HG03439 (cell line): ENCODE results near the gene WNT9B.
"Not testable (repeated sequence)": the region's sequence is repeated elsewhere in the genome, so short reads cannot be mapped to it uniquely, and the experiment has no call there.

Experiments used
- ATAC-seq: cut with Tn5 transposase; IDR thresholded peaks from one replicate; pipeline ENCODE4 v1.9.1; 2021; ENCODE audit warnings: mild to moderate bottlenecking, moderate library complexity; ENCODE audit not compliant: unreplicated experiment

The WNT9B gene

DNA sequence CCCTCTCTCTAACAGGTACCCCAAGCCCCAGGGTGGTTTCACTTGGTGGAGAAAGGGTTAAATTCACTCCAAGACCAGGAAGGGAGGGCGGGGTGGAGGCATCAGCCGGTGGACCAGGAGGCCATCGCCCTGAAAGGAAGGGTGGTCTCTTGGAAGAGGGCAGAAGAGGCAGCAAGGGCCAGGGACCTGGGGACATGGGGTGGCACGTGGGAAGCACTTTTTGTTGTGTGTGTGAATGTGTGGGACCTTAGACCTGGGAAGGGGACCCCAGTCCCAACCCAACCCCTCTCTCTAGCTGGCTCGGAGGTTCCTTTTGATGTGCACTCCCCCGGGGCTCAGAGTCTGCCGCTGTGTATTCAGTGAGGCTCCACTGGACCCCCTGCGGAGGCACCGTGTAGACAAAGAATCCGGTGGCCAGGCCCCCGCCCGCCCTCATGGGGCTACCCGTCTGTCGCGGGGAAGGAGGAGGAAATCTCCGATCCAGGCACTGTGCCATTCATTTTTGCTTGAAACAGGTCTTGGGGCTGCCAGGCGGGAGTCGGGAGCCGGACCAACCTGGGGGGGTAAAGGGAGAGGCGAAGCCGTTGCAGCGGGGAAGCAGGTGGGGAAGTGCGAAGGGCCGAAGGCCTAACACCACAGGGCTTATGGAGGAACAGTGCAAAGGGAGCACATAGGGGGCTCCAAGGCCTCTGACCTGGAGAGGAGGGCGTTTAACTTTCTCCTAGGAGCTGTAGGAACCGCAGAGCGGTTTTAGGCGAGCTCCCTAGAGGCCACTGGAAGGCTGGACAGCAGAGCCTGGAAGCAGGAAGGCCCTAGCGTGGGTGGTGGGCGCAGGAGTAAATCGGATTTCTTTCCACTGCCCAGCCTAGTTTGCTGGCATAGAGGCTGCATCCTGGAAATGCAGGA is 29.6 kb upstream of the WNT9B start:
- no peak for ATAC-seq

GRCh38 chr17:46822388-46822921 is 28.9 kb upstream of the WNT9B start:
- ATAC-seq: no peak

DNA sequence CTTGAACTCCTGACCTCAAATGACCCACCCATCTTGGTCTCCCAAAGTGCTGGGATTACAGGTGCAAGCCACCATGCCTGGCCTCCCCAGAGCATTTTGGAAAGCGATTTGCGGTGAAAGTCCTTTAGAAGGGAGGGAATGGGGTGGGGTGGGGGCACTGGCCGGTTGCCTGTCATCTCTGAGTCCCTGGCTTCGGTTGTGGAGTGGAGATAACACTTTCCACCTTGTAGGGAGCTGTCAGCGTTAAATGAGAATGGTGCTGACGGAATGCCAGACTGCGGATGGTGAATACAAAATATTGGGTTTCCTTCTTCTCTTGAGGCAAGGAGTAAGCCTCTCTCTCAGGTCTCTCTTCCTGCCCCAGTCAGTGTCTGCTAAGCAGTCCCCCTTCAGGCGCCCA is 27.7 kb upstream of the WNT9B start:
- ATAC-seq: no peak

- ATAC-seq: no peak
These were observed 25.3 kb upstream of the WNT9B start for GRCh38 chr17:46826116-46826515.

DNA sequence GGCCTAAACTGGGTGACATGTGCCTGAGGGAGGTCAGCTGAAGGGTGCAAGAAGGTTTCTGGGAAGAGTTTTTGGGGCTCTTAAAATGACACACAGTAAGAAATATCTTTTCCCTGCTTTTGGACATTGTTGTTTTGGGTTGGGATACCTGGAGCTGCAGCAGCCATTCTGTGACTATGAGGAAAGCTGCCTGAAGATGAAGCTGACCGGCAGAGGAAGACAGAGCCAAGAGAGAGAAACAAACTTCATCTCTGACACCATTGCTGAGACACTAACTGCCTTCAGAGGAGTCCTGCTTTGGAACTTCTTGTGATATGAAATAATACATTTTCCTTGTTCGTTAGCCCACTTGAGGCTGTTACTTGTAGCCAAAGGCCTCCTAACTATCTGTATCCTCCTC is 24.1 kb upstream of the WNT9B start:
- no peak for ATAC-seq

GRCh38 chr17:46831573-46832330 is 19.6 kb upstream of the WNT9B start:
- ATAC-seq: no peak

GRCh38 chr17:46832331-46832821 is 19.0 kb upstream of the WNT9B start:
- ATAC-seq: no peak

- ATAC-seq: no peak
These were observed 18.2 kb upstream of the WNT9B start for GRCh38 chr17:46832945-46833839.

GRCh38 chr17:46833840-46834208 is 17.6 kb upstream of the WNT9B start:
- ATAC-seq: no peak

- ATAC-seq: no peak
These were observed 16.5 kb upstream of the WNT9B start for GRCh38 chr17:46834846-46835245.

GRCh38 chr17:46836500-46836899 is 14.9 kb upstream of the WNT9B start:
- ATAC-seq: no peak

DNA sequence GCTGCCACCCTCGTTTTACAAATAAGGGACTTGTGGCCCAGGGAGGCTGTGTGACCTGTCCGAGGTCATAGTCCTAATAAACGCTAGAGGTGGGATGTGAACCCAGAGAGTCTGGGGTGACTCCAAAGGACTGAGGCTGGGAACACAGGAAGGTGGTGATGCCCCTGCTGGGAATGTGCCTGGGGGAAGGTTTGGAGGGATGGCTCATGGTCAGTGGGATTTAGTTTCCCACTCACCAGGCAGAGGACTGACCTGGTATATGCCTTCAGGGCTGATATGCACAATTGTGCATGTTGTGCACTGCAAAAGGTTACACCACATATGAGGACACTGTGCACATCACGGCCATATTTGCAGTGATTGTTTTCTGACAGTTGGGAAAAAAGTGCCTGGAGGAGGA is 13.9 kb upstream of the WNT9B start:
- ATAC-seq: no peak

- no peak for ATAC-seq
These were observed 12.2 kb upstream of the WNT9B start for GRCh38 chr17:46839211-46839610.

DNA sequence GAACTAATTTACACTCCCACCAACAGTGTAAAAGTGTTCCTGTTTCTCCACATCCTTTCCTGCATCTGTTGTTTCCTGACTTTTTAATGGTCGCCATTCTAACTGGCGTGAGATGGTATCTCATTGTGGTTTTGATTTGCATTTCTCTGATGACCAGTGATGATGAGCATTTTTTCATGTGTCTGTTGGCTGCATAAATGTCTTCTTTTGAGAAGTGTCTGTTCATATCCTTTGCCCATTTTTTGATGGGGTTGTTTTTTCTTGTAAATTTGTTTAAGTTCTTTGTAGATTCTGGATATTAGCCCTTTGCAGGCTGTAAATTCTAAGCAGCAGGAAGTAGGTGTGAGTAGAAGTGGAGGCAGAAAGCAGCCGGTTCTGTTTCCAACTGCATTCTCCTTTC is 10.8 kb upstream of the WNT9B start:
- not testable (repeated sequence) for ATAC-seq

- no peak for ATAC-seq
These were observed 9.6 kb upstream of the WNT9B start for GRCh38 chr17:46841561-46842379.

- no peak for ATAC-seq
These were observed 8.5 kb upstream of the WNT9B start for GRCh38 chr17:46842835-46843234.

- no peak for ATAC-seq
These were observed 3.9 kb upstream of the WNT9B start for GRCh38 chr17:46847204-46848191.

- ATAC-seq: no peak
These were observed 2.8 kb upstream of the WNT9B start for GRCh38 chr17:46848534-46848933.

GRCh38 chr17:46850688-46851028 is 725 bp upstream of the WNT9B start:
- ATAC-seq: no peak
